Head of caudate nucleus (tissue), 42 donors: ENCODE results near the gene CEPT1.
"Not testable (repeated sequence)": the region's sequence is repeated elsewhere in the genome, so short reads cannot be mapped to it uniquely, and the experiment has no call there.

Source experiments
- DNase-seq, 42 donors: peaks; one replicate each; pipeline versions ENCODE4 v3.0.0 to v3.0.0-alpha.2; 2020 to 2021; ENCODE audit warnings: mixed read lengths in 7 of 42
- intact Hi-C: fragments of 100-400 bp; cut with DNase I; formaldehyde crosslinking; loops from one replicate; pipeline ENCODE4 v1.15.0; 2022

CEPT1 gene

DNA sequence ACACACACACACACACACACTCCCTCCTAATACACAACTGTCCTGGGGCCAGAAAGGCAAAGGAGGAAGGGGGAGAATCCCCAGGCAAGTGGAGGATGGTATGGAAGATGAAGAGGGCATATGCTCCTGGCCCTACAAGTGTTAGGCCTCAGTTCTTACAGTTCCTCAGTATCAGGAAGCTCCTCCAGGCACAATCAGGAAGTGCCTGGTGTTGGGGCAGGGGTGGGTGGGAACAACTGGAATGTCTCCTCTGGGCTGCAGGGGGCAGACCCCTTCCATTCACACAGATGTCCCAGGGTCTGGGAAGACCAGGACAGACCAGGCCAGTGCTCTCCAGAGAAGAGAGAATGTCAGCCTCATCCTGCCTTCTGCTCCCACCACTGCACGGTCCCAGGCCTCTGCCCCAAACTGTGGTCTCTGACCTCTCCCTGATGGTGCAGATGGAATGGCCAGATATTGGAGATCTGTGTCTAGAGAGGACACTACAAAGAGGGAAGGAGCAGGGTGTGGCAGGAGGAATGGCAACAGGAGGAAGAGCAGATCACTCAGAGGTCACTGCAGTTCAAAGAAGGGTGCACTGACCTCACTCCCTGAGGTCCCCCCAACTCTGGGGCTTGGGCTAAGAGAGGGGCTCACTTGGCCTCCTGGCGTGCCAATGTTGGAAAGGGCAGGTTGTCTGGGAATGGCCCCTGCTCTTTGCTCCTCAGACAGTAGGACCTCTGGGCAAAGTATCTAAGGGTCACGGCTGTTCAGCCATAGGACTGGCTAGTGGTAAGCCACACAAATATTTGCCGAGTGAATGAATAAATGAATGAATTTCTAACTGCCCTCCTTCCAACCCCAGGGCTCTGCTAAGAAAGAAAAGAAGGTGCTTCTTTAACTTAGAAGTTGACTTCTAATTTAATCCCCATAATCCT, 62.9 kb downstream of the CEPT1 start:
- intact Hi-C loops, result no loop called here
- DNase-seq, result no peak

GRCh38 chr1:111203681-111204200, 63.7 kb downstream of the CEPT1 start:
- intact Hi-C loops, result no loop called here
- peak in 41 of 42 donors; percentile 27 to 79 (median 54) for DNase-seq

GRCh38 chr1:111204201-111204982, 64.4 kb downstream of the CEPT1 start:
- DNase-seq, result peak in 2 of 42 donors; percentile 32 to 33
- intact Hi-C loops, result no loop called here

- intact Hi-C loops, result no loop called here
- no peak for DNase-seq
These were observed 65.1 kb downstream of the CEPT1 start for GRCh38 chr1:111204983-111205713.

DNA sequence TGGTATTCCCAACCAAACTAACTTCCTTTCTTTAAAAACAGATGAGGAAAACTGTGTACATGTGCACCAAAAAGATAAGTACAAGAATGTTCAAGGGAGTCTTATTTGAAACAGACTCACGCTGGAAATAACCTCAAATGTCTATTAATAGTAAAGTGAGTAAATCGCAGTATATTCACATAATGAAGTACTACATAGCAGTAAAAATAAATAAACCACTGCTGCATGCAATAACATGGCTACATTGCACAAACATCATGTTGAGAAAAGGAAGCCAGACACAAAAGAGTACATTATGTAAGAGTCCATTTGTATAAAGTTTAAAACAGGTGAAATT, 65.7 kb downstream of the CEPT1 start:
- intact Hi-C loops, result no loop called here
- DNase-seq, result no peak

- no peak for DNase-seq
- intact Hi-C loops, result no loop called here
These were observed 68.9 kb downstream of the CEPT1 start for GRCh38 chr1:111208921-111209320.

GRCh38 chr1:111209622-111210021, 69.6 kb downstream of the CEPT1 start:
- intact Hi-C loops, result no loop called here
- DNase-seq, result no peak

DNA sequence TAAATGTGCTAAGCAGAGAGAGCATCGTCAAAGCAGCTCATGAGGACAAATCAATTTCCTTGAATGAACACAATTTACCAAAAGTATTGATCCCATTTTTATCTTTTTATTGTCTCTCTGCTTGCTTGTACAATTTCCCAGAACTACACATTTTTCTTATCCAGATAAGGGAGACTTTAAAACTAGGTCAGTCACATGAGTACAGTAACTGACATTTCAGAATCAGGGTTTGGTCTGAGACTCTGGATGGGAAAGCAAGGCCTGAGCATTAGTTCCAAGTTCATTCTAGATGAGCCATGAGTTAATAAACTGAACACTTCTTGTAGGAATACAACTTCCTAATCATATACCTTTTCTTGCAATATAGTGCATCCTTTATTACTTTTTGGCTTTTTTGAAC, 71.9 kb downstream of the CEPT1 start:
- DNase-seq, result no peak
- intact Hi-C loops, result no loop called here

DNA sequence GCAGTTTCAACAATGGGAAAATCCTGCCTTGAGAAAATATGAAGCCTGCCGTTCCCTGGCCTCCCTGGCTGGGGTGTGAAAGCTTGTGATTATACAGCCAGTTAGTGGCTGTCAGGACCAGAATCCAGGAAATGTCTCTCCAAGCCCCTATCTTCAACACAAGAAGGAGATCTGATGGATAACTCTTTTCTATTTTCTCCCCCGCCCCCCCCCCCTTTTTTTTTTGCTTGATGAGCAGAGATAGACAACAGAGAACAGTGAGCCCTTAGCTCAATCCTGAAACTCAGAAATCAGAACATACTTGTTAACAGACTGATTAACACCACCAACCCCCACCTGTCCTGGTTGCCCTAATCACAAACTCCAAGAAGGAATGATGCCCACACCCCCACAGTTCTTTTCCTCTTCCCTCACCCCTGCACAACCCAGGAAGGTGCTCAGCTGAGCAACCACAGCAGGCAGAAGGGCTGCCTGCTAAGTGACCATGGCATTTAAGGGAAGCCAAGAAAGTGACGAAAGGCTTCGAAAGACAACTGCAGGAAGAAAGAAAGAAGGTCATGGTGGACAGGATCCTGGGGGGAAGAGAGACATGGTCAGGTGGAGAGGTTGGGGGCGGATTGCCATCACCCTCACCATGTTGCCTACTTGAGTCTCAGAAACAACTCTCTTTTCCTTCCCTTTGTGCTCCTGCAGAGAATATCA, 72.8 kb downstream of the CEPT1 start:
- intact Hi-C loops, result no loop called here
- DNase-seq, result no peak

- intact Hi-C loops, result no loop called here
- no peak for DNase-seq
These were observed 73.4 kb downstream of the CEPT1 start for GRCh38 chr1:111213412-111213811.

DNA sequence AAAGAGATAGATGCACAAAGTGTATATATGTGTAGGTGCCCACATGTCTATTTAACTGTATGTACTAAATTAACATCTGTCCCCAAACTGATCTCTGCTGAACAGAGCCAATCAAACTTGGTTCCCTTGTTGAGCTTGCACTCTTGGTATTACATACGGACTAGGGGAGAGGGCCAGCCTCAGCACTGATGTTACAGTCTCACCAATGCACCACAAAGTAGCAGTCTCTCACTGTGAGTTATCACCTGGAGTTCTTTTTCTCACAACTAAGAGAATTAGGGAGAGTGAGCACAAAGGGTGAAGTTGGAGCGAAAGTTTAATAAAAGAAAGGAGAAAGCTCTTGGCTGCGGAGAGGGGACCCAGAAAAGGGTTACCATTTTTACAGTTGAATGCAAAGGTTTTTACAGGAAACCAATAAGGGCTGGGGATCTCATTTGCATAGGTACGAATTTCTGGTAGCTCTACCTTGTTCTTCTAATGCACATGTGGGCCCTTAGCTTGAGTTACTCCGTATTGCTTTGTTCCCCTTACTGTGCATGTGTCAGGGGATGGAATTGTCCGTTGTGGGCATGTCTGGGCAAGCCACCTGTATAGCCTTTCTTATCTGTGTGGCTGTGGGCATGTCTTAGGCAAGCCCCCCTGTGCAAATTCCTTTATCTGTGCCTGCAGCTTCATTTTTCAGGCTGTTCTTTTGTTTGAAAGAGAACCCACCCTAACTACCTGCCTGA, 74.2 kb downstream of the CEPT1 start:
- intact Hi-C loops, result no loop called here
- no peak for DNase-seq

- DNase-seq, result no peak
- intact Hi-C loops, result no loop called here
These were observed 74.9 kb downstream of the CEPT1 start for GRCh38 chr1:111214884-111215283.

DNA sequence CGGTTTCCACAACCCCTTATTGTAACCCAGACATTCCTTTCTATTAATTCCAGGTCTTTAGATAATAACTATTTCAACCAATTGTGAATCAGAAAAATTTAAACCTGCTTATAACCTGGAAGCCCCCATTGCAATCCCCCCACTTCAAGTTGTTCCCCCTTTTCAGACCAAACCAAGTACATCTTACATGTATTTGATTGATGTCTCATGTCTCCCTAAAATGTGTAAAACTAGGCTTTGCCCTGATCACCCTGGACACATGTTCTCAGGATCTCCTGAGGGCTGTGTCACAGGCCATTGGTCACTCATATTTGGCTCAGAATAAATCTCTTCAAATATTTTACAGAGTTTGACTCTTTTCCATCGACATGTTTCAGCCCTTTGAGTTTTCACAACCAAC, 75.3 kb downstream of the CEPT1 start:
- DNase-seq, intact Hi-C loops: not testable (repeated sequence)

DNA sequence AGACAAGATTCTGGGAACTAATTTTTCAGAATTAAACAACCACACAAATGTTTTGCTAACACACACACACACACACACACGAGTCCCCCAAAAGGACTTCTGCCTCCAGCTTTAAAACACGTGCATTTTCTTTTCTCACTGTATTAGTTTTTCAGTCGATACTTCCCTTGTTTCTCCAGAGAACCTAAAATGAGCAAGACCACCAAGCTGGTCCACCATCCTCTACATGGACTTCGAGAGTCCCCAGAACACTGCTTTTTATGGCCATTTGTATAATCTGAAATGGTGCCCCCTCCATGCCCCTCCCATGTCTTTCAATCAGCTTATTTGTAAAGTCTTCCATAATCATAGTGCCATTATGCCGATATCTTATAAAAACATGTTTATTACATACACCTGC, 76.7 kb downstream of the CEPT1 start:
- intact Hi-C loops, result no loop called here
- DNase-seq, result no peak

- DNase-seq, result no peak
- intact Hi-C loops, result no loop called here
These were observed 77.3 kb downstream of the CEPT1 start for GRCh38 chr1:111217183-111217910.

DNA sequence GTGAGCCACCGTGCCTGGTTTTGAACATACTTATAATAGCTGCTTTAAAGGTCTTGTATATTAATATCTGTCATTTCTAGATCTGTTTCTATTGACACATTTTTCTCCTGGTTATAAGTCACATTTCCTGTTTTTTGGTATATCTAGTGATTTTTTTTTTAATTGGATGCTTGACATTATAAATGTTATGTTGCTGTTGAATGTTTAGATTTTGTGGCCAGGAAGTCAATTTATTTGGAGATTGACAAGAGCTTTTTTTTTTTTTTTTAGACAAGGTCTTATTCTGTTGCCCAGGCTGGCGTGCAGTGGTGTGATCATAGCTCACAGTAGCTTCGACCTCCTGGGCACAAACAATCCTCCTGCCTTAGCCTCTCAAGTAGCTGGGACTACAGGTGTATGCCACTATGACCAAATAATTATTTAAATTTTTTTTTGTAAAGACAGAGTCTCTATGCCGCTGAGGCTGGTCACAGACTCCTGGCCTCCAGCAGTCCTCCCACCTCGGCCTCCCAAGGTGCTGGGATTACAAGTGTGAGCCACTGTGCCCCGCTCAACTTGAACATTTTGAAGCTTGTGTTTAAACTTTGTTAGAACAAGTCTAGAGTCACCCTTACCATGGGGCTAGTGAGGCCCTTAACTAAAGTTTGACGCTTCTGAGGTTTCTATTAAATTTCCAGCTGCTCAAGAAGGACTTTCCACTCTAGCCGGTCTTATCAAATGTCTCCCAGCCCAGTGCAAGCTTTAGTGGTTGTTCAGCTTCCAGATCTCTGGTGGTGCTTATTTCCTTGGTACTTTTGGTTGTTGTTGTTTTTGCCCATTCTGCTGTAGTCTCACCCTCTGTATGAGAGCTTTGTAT, 78.9 kb downstream of the CEPT1 start:
- no peak for DNase-seq
- intact Hi-C loops, result no loop called here
